ENCODE data around the gene MCM8. TPM values are rescaled to one million over a fixed set of nuclear protein-coding genes. Genes with fewer than 3 reads are reported as not detected.

Gene MCM8
- total RNA-seq, 1 donor from 2014 or later: 10.4 TPM

- DNase-seq (ENCODE audit: low read depth): no peak
Measured at GRCh38 chr20:6040958-6041807, 90.7 kb downstream of the MCM8 start.

- no peak for DNase-seq (ENCODE audit: low read depth)
Measured at GRCh38 chr20:6041808-6042265, 91.4 kb downstream of the MCM8 start.

GRCh38 chr20:6044115-6044514, 93.7 kb downstream of the MCM8 start:
- DNase-seq (ENCODE audit: low read depth): peak; percentile 22

- peak; percentile 43 for DNase-seq (ENCODE audit: low read depth)
Measured at GRCh38 chr20:6045566-6045965, 95.1 kb downstream of the MCM8 start.

- DNase-seq (ENCODE audit: low read depth): no peak
Measured at GRCh38 chr20:6046432-6046831, 96.0 kb downstream of the MCM8 start.

GRCh38 chr20:6048391-6048790, 97.9 kb downstream of the MCM8 start:
- DNase-seq (ENCODE audit: low read depth): no peak

Other genes with a start within 250 kb of the MCM8 start
- gene SHLD1, start 200.3 kb upstream of the MCM8 start, total RNA-seq: 0.17 and 1.6 TPM in 2 replicates
- 0.17 and 1.6 TPM in 2 replicates for gene CHGB, start 39.1 kb upstream of the MCM8 start, total RNA-seq
- gene TRMT6, start 119 bp upstream of the MCM8 start, total RNA-seq: 15.1 and 18.8 TPM in 2 replicates
- gene CRLS1, start 55.5 kb downstream of the MCM8 start, total RNA-seq: 62.3 and 84.2 TPM in 2 replicates
- gene LRRN4, start 103.4 kb downstream of the MCM8 start, total RNA-seq: 81.4 and 113 TPM in 2 replicates
- gene FERMT1, start 172.4 kb downstream of the MCM8 start, total RNA-seq: 6.6 and 16.7 TPM in 2 replicates